ENCODE results near the gene UPB1. TPM values are rescaled to one million over a fixed set of nuclear protein-coding genes. Genes with fewer than 3 reads are reported as not detected.

Gene UPB1
- polyA plus RNA-seq, 4 donors, result 0.52 to 1.5 (median 0.85) TPM

- no peak for DNase-seq (ENCODE audit: low read depth in 4 of 4, low spot score in 2 of 4)
These were observed 8.2 kb downstream of the UPB1 start for GRCh38 chr22:24503137-24503842.

- no peak for DNase-seq (ENCODE audit: low read depth in 4 of 4, low spot score in 2 of 4)
These were observed 8.8 kb downstream of the UPB1 start for GRCh38 chr22:24503843-24504338.

- no peak for DNase-seq (ENCODE audit: low read depth in 4 of 4, low spot score in 2 of 4)
These were observed 9.4 kb downstream of the UPB1 start for GRCh38 chr22:24504540-24504939.

GRCh38 chr22:24504956-24505736, 10.0 kb downstream of the UPB1 start:
- no peak for DNase-seq (ENCODE audit: low read depth in 4 of 4, low spot score in 2 of 4)

- DNase-seq (ENCODE audit: low read depth in 4 of 4, low spot score in 2 of 4), result no peak
These were observed 11.8 kb downstream of the UPB1 start for GRCh38 chr22:24506802-24507438.

GRCh38 chr22:24507716-24508115, 12.6 kb downstream of the UPB1 start:
- no peak for DNase-seq (ENCODE audit: low read depth in 4 of 4, low spot score in 2 of 4)

- no peak for DNase-seq (ENCODE audit: low read depth in 4 of 4, low spot score in 2 of 4)
These were observed 15.8 kb downstream of the UPB1 start for GRCh38 chr22:24510637-24511625.

GRCh38 chr22:24512043-24512442, 16.9 kb downstream of the UPB1 start:
- DNase-seq (ENCODE audit: low read depth in 4 of 4, low spot score in 2 of 4), result no peak

GRCh38 chr22:24513378-24514240, 18.5 kb downstream of the UPB1 start:
- no peak for DNase-seq (ENCODE audit: low read depth in 4 of 4, low spot score in 2 of 4)

GRCh38 chr22:24514241-24515026, 19.3 kb downstream of the UPB1 start:
- DNase-seq (ENCODE audit: low read depth in 4 of 4, low spot score in 2 of 4), result no peak

GRCh38 chr22:24515027-24515338, 19.9 kb downstream of the UPB1 start:
- DNase-seq (ENCODE audit: low read depth in 4 of 4, low spot score in 2 of 4), result no peak

- DNase-seq (ENCODE audit: low read depth in 4 of 4, low spot score in 2 of 4), result peak in 1 of 4 donors; percentile 47
These were observed 21.2 kb downstream of the UPB1 start for GRCh38 chr22:24516301-24516737.

GRCh38 chr22:24517446-24517845, 22.3 kb downstream of the UPB1 start:
- DNase-seq (ENCODE audit: low read depth in 4 of 4, low spot score in 2 of 4), result no peak

GRCh38 chr22:24518228-24518627, 23.1 kb downstream of the UPB1 start:
- DNase-seq (ENCODE audit: low read depth in 4 of 4, low spot score in 2 of 4), result no peak

- DNase-seq (ENCODE audit: low read depth in 4 of 4, low spot score in 2 of 4), result no peak
These were observed 23.8 kb downstream of the UPB1 start for GRCh38 chr22:24518771-24519485.

- DNase-seq (ENCODE audit: low read depth in 4 of 4, low spot score in 2 of 4), result no peak
These were observed 24.4 kb downstream of the UPB1 start for GRCh38 chr22:24519496-24519895.

GRCh38 chr22:24521791-24522245, 26.7 kb downstream of the UPB1 start:
- DNase-seq (ENCODE audit: low read depth in 4 of 4, low spot score in 2 of 4), result peak in 2 of 4 donors; percentile 30 to 62

GRCh38 chr22:24523873-24524272, 28.7 kb downstream of the UPB1 start:
- DNase-seq (ENCODE audit: low read depth in 4 of 4, low spot score in 2 of 4), result no peak

Measured in left renal cortex interstitium (tissue), 4 donors.